ENCODE measurements around the gene C1QTNF3.
A peak's percentile ranks its signal among the peaks of the same experiment; 100 is the strongest.
"Not testable (repeated sequence)": the region's sequence is repeated elsewhere in the genome, so short reads cannot be mapped to it uniquely, and the experiment has no call there.

C1QTNF3 gene

GRCh38 chr5:34051374-34051980, 8.5 kb upstream of the C1QTNF3 start:
- DNase-seq (ENCODE audit: low spot score), result no peak

- DNase-seq (ENCODE audit: low spot score), result no peak
Observed at GRCh38 chr5:34047774-34048572, 5.0 kb upstream of the C1QTNF3 start.

GRCh38 chr5:34047143-34047542, 4.1 kb upstream of the C1QTNF3 start:
- no peak for DNase-seq (ENCODE audit: low spot score)

- DNase-seq (ENCODE audit: low spot score), result peak; percentile 33
Observed at GRCh38 chr5:34045996-34046395, 3.0 kb upstream of the C1QTNF3 start.

GRCh38 chr5:34045023-34045422, 2.0 kb upstream of the C1QTNF3 start:
- DNase-seq (ENCODE audit: low spot score), result no peak

- no peak for DNase-seq (ENCODE audit: low spot score)
Observed at GRCh38 chr5:34042321-34042720, 692 bp downstream of the C1QTNF3 start.

GRCh38 chr5:34041247-34041972, 1.6 kb downstream of the C1QTNF3 start:
- no peak for DNase-seq (ENCODE audit: low spot score)

GRCh38 chr5:34040472-34040871, 2.5 kb downstream of the C1QTNF3 start:
- DNase-seq (ENCODE audit: low spot score), result no peak

GRCh38 chr5:34039398-34040157, 3.4 kb downstream of the C1QTNF3 start:
- DNase-seq (ENCODE audit: low spot score), result no peak

- DNase-seq (ENCODE audit: low spot score), result no peak
Observed at GRCh38 chr5:34038838-34039237, 4.2 kb downstream of the C1QTNF3 start.

GRCh38 chr5:34038390-34038789, 4.6 kb downstream of the C1QTNF3 start:
- DNase-seq (ENCODE audit: low spot score), result no peak

GRCh38 chr5:34037726-34038125, 5.3 kb downstream of the C1QTNF3 start:
- DNase-seq (ENCODE audit: low spot score), result no peak

GRCh38 chr5:34035756-34036155, 7.3 kb downstream of the C1QTNF3 start:
- DNase-seq (ENCODE audit: low spot score), result no peak

- peak; percentile 23 for DNase-seq (ENCODE audit: low spot score)
Observed at GRCh38 chr5:34034534-34035327, 8.3 kb downstream of the C1QTNF3 start.

GRCh38 chr5:34031966-34032365, 11.0 kb downstream of the C1QTNF3 start:
- no peak for DNase-seq (ENCODE audit: low spot score)

GRCh38 chr5:34031117-34031516, 11.9 kb downstream of the C1QTNF3 start:
- DNase-seq (ENCODE audit: low spot score), result no peak

- not testable (repeated sequence) for DNase-seq (ENCODE audit: low spot score)
Observed at GRCh38 chr5:34030585-34030984, 12.4 kb downstream of the C1QTNF3 start.

GRCh38 chr5:34030048-34030447, 13.0 kb downstream of the C1QTNF3 start:
- no peak for DNase-seq (ENCODE audit: low spot score)

GRCh38 chr5:34028349-34028748, 14.7 kb downstream of the C1QTNF3 start:
- DNase-seq (ENCODE audit: low spot score), result no peak

GRCh38 chr5:34026089-34026761, 16.8 kb downstream of the C1QTNF3 start:
- DNase-seq (ENCODE audit: low spot score), result no peak
